Ishikawa (cell line): ENCODE data around the gene ADGRF3.

Experiments used
- CEBPB ChIP-seq: IDR thresholded peaks from 2 replicates; pipeline ENCODE4 v1.6.1; 2012
- CREB1 ChIP-seq: IDR thresholded peaks from 2 replicates; pipeline ENCODE4 v1.6.1; 2012; ENCODE audit warnings: low read depth
- EGR1 ChIP-seq: IDR thresholded peaks from 2 replicates; pipeline ENCODE4 v1.6.1; 2012
- EP300 ChIP-seq: IDR thresholded peaks from 2 replicates; pipeline ENCODE4 v1.6.1; 2012; ENCODE audit warnings: borderline replicate concordance
- FOXM1 ChIP-seq: IDR thresholded peaks from 2 replicates; pipeline ENCODE4 v1.6.1; 2012; ENCODE audit warnings: low read depth, borderline replicate concordance
- NFIC ChIP-seq: IDR thresholded peaks from 2 replicates; pipeline ENCODE4 v1.6.1; 2012
- RAD21 ChIP-seq: IDR thresholded peaks from 2 replicates; pipeline ENCODE4 v1.6.1; 2012; ENCODE audit warnings: low read depth
- REST ChIP-seq: IDR thresholded peaks from 2 replicates; pipeline ENCODE4 v1.6.1; 2012; ENCODE audit warnings: low read depth, mild to moderate bottlenecking
- TAF1 ChIP-seq: IDR thresholded peaks from 2 replicates; pipeline ENCODE4 v1.6.1; 2012; ENCODE audit warnings: low read depth, mild to moderate bottlenecking
- TCF12 ChIP-seq: IDR thresholded peaks from 2 replicates; pipeline ENCODE4 v1.6.1; 2012; ENCODE audit warnings: low read depth
- TEAD4 ChIP-seq: IDR thresholded peaks from 2 replicates; pipeline ENCODE4 v1.6.1; 2012
- USF1 ChIP-seq: IDR thresholded peaks from 2 replicates; pipeline ENCODE4 v1.6.1; 2012
- YY1 ChIP-seq: IDR thresholded peaks from 2 replicates; pipeline ENCODE4 v1.6.1; 2012; ENCODE audit warnings: low read depth
- ZBTB7A ChIP-seq: IDR thresholded peaks from 2 replicates; pipeline ENCODE4 v1.6.1; 2012; ENCODE audit warnings: low read depth
- TF ChIP-seq, protein P1 (sequence below): IDR thresholded peaks from 2 replicates; pipeline ENCODE4 v1.6.1; 2012

Gene ADGRF3

GRCh38 chr2:26330604-26331003 lies 16.0 kb downstream of the ADGRF3 start:
- TF ChIP-seq CEBPB, result no peak
- TF ChIP-seq EGR1, result no peak
- TF ChIP-seq REST, result no peak
- TF ChIP-seq, protein P1, sequence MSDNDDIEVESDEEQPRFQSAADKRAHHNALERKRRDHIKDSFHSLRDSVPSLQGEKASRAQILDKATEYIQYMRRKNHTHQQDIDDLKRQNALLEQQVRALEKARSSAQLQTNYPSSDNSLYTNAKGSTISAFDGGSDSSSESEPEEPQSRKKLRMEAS, result no peak
- no peak for TF ChIP-seq YY1
- no peak for TF ChIP-seq TEAD4
- TF ChIP-seq TCF12, result no peak
- TF ChIP-seq CREB1, result no peak
- no peak for TF ChIP-seq FOXM1
- no peak for TF ChIP-seq NFIC
- TF ChIP-seq USF1, result no peak
- TF ChIP-seq EP300, result no peak
- TF ChIP-seq RAD21, result no peak

- TF ChIP-seq ZBTB7A, result no peak
- no peak for TF ChIP-seq EGR1
- TF ChIP-seq RAD21, result peak; percentile 89
- no peak for TF ChIP-seq FOXM1
- TF ChIP-seq CEBPB, result 0 out of 2 replicates have a peak, but pooled peaks have one; percentile 26
- no peak for TF ChIP-seq TAF1
Observed at GRCh38 chr2:26330114-26330549, 16.5 kb downstream of the ADGRF3 start.

GRCh38 chr2:26327291-26328272 lies 19.0 kb downstream of the ADGRF3 start:
- no peak for TF ChIP-seq CEBPB
- TF ChIP-seq YY1, result no peak
- no peak for TF ChIP-seq EGR1
- TF ChIP-seq REST, result no peak
- TF ChIP-seq TAF1, result no peak
- no peak for TF ChIP-seq FOXM1
- TF ChIP-seq EP300, result no peak

GRCh38 chr2:26326514-26326913 lies 20.1 kb downstream of the ADGRF3 start:
- TF ChIP-seq, protein P1, result no peak
- no peak for TF ChIP-seq RAD21
- no peak for TF ChIP-seq ZBTB7A
- no peak for TF ChIP-seq REST
- TF ChIP-seq EGR1, result no peak

- TF ChIP-seq RAD21 (no peak), TEAD4 (no peak)
- TF ChIP-seq, protein P1, result no peak
Observed at GRCh38 chr2:26325851-26326250, 20.7 kb downstream of the ADGRF3 start.
